ENCODE data around the gene NCF1. TPM values are rescaled to one million over a fixed set of nuclear protein-coding genes. Genes with fewer than 3 reads are reported as not detected.
A peak's percentile ranks its signal among the peaks of the same experiment; 100 is the strongest.
"Not testable (repeated sequence)": the region's sequence is repeated elsewhere in the genome, so short reads cannot be mapped to it uniquely, and the experiment has no call there.

The NCF1 gene
- total RNA-seq, 1 experiment from 2014 or later = 0.27 TPM

DNA sequence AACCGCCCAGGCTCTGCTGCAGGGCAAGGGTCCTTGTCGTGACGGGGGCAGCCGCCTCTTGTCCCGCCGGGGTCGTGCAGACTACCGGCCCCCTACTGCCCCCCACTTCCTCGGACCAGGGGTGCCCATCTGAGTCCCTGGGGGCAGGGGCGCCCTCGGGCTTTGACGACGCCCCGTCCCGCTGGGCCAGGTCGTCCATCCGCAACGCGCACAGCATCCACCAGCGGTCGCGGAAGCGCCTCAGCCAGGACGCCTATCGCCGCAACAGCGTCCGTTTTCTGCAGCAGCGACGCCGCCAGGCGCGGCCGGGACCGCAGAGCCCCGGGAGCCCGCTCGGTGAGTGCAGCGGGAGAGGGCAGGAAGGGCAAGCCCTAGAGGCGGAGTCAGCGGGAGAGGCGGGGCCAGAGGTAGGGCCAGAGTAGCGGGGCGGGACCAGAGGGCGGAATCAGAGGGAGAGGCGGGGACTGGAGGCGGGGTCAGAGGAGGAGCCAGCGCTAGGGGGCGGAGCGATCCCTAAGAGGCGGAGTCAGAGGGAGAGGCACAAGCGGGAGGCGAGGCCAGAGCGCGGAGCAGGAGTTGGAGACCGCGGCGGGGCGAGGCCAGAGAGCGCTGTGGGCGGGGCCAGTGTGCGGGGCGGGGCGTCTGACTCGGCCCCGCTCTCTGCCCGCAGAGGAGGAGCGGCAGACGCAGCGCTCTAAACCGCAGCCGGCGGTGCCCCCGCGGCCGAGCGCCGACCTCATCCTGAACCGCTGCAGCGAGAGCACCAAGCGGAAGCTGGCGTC lies 14.7 kb downstream of the NCF1 start:
- H3K36me3 ChIP-seq (ENCODE audit: control insufficient read depth in 1 of 2, insufficient read depth in 2 of 2, low read length in 2 of 2); H3K9ac ChIP-seq (ENCODE audit: low read length); H3K9me2 ChIP-seq (ENCODE audit: insufficient read depth); H3K27me3 ChIP-seq (ENCODE audit: insufficient read depth, low read length); H3K4me1 ChIP-seq (ENCODE audit: control insufficient read depth in 1 of 2, insufficient read depth in 2 of 2, low read length in 2 of 2); H3K27ac ChIP-seq (ENCODE audit: low read depth, low read length); BruUV-seq (replicated peaks); RAD21 ChIA-PET (ENCODE audit: low non-redundant PET in 1 of 2, low total read pairs in 2 of 2, uncharacterized antibody in 2 of 2, unreplicated experiment in 2 of 2); H4K20me1 ChIP-seq (ENCODE audit: insufficient read depth); intact Hi-C loops (cut with micrococcal nuclease); CTCF ChIA-PET; H3K79me2 ChIP-seq (ENCODE audit: insufficient read depth, low read length); H2AFZ ChIP-seq (ENCODE audit: low read depth, low read length, poor library complexity, severe bottlenecking); POLR2A ChIA-PET; H3K9me3 ChIP-seq (ENCODE audit: control insufficient read depth in 1 of 2, insufficient read depth in 1 of 2, low read depth in 1 of 2, low read length in 2 of 2): not testable (repeated sequence)
- DNase-seq (ENCODE audit: low read depth, low spot score) = peak; percentile 53
- Histone ChIP-seq H3K4me2 (ENCODE audit: low read length) (peak overlapping the region; percentile 30; the same call in 1 of the 2 replicates), H3K4me3 (replicated peaks in 1 of 2; ENCODE audit: low read depth in 1 of 2, low read length in 2 of 2) (0 out of 4 replicates have a peak overlapping the region, but pooled peaks of 1 of the 2 experiments have one; percentile 20)
- TF ChIP-seq POLR2AphosphoS5 (IDR thresholded peaks at IDR 0.05; ENCODE audit: low read depth, low read length) = 0 out of 2 replicates have a peak, but pooled peaks have one; percentile 22
- ATAC-seq = peak; percentile 94

DNA sequence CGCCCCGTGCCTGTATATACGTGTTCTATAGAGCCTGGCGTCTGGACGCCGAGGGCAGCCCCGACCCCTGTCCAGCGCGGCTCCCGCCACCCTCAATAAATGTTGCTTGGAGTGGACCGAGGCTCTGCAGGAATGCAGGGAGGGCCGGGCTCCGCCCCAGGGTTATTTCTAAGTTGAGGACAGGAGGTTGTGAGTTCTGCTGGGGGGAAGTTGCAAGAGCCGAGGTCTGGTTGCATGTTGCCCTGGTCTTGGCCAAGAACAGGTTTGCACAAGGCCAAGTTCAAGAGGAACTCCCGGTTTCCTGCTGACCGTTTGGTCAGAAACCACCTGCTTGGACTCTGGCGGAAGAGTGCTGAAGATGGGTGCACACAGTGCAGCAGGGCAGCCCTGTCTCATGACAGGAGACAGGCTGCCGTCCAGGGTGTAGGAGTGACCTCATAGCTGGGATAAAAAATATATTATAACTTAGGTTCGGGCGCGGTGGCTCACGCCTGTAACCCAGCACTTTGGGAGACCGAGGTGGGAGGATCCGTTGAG lies 15.5 kb downstream of the NCF1 start:
- RAD21 ChIA-PET (ENCODE audit: low non-redundant PET in 1 of 2, low total read pairs in 2 of 2, uncharacterized antibody in 2 of 2, unreplicated experiment in 2 of 2) = not testable (repeated sequence)
- BruUV-seq (replicated peaks) = TSS peak; percentile 46

More for the DNA sequence above, 15.5 kb downstream of the NCF1 start:
- H3K9me3 ChIP-seq (ENCODE audit: control insufficient read depth in 1 of 2, insufficient read depth in 1 of 2, low read depth in 1 of 2, low read length in 2 of 2); H3K4me2 ChIP-seq (ENCODE audit: low read length); H3K27ac ChIP-seq (ENCODE audit: low read depth, low read length); H2AFZ ChIP-seq (ENCODE audit: low read depth, low read length, poor library complexity, severe bottlenecking); ATAC-seq; POLR2A ChIA-PET; H3K79me2 ChIP-seq (ENCODE audit: insufficient read depth, low read length); H3K9me2 ChIP-seq (ENCODE audit: insufficient read depth); DNase-seq (ENCODE audit: low read depth, low spot score); H3K36me3 ChIP-seq (ENCODE audit: control insufficient read depth in 1 of 2, insufficient read depth in 2 of 2, low read length in 2 of 2); H3K27me3 ChIP-seq (ENCODE audit: insufficient read depth, low read length); H3K9ac ChIP-seq (ENCODE audit: low read length); H3K4me3 ChIP-seq (replicated peaks in 1 of 2; ENCODE audit: low read depth in 1 of 2, low read length in 2 of 2); CTCF ChIA-PET; intact Hi-C loops (cut with micrococcal nuclease); H4K20me1 ChIP-seq (ENCODE audit: insufficient read depth); H3K4me1 ChIP-seq (ENCODE audit: control insufficient read depth in 1 of 2, insufficient read depth in 2 of 2, low read length in 2 of 2): not testable (repeated sequence)
